ENCODE data around the gene LTB.

Gene LTB

DNA sequence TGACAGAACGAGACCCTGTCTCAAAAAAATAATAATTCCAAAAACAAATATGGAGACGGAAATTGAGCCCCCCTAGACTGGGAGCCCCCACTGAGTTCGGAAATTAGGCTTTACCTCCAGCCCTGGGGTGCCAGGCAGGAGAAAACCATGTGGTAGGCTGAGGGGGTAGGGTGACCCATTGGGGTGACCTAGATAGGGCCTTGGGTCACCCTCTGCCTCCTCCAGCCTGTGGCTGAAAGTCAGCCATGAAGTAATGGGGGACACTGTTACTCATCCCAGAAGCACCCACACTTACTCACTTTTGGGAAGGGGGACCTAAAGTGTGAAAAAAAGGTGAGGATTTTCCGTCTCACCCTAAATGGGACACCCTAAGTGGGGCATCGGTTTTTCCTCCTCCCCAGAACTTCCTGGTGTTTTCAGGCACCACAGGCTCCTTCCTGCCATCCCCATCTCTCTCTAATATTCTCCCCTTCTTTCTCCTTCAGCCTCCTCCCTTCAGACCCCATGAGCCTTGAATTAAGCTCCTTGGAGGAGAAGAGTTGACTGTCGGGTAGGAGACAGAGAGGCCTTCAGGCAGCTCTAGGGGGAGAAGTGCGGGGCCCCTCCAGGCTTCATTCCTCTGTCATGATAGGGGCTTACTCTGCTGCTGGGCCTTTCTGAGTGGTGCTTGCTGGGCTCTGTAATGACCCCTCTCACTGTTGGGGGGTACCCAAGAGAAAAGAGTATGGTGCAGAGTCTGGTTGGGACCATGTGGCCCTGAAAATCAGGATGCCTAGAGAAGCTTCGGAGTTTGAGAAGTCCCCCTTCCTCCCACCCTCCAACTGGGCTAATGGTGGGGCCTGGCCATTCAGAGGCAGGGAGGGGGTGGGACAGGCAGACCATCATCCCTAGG, 2.4 kb downstream of the LTB start:
- TF ChIP-seq ZFX (IDR thresholded peaks at IDR 0.05) (no peak), CTCF (conservative IDR thresholded peaks at IDR 0.05) (no peak)
- no peak overlapping the region for H3K27ac ChIP-seq

DNA sequence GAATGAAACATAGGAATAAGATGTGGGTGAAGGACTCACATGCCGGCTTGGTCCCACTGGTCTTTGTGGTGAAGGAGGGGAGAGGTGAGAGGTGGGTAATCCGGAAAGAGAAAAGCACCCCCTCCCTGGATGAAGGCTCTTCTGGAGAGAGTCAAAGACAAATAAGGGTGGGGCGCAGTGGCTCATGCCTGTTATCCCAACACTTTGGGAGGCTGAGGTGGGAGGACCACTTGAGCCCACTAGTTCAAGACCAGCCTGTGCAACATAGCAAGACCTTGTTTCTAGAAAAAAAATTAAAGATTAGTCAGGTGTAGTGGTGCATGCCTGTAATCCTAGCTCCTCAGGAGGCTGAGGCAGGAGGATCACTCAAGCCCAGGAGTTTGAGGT, 3.1 kb downstream of the LTB start:
- TF ChIP-seq CTCF (conservative IDR thresholded peaks at IDR 0.05) (no peak), ZFX (IDR thresholded peaks at IDR 0.05) (no peak)
- H3K27ac ChIP-seq: no peak overlapping the region

DNA sequence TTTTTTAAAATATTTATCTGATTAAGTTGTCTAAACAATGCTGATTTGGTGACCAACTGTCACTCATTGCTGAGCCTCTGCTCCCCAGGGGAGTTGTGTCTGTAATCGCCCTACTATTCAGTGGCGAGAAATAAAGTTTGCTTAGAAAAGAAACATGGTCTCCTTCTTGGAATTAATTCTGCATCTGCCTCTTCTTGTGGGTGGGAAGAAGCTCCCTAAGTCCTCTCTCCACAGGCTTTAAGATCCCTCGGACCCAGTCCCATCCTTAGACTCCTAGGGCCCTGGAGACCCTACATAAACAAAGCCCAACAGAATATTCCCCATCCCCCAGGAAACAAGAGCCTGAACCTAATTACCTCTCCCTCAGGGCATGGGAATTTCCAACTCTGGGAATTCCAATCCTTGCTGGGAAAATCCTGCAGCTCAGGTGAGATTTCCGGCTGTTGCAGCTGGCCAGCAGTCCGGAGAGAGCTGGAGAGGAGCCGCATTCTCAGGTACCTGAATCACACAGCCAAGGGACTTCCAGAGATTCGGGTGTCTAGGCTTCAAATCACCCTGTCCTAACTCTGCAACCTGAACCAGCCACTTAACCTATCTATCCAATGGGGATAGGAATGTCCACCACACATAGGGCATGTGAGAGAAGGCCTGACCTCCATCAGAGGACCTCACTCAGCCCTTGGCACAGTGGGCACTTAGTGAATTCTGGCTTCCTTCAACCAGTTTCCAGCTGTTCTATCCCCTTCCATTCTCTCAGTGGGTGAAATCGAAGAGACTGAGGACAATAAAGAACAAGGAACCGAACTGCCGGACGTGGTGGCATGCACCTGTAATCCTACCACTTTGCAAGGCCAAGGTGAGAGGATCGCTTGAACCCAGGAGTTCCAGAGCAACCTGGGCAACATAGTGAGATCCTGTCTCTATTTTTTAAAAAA, 3.8 kb downstream of the LTB start:
- no peak for TF ChIP-seq CTCF (conservative IDR thresholded peaks at IDR 0.05)

GRCh38 chr6:31577579-31577966, 4.7 kb downstream of the LTB start:
- no peak overlapping the region for H3K27ac ChIP-seq
- TF ChIP-seq ZFX (IDR thresholded peaks at IDR 0.05): no peak
- no peak for TF ChIP-seq CTCF (conservative IDR thresholded peaks at IDR 0.05)

More for the DNA sequence above, 3.8 kb downstream of the LTB start:
- no peak overlapping the region for H3K27ac ChIP-seq

DNA sequence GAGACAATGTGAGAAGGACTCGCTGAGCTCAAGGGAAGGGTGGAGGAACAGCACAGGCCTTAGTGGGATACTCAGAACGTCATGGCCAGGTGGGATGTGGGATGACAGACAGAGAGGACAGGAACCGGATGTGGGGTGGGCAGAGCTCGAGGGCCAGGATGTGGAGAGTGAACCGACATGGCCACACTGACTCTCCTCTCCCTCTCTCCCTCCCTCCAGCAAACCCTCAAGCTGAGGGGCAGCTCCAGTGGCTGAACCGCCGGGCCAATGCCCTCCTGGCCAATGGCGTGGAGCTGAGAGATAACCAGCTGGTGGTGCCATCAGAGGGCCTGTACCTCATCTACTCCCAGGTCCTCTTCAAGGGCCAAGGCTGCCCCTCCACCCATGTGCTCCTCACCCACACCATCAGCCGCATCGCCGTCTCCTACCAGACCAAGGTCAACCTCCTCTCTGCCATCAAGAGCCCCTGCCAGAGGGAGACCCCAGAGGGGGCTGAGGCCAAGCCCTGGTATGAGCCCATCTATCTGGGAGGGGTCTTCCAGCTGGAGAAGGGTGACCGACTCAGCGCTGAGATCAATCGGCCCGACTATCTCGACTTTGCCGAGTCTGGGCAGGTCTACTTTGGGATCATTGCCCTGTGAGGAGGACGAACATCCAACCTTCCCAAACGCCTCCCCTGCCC, 5.2 kb downstream of the LTB start:
- TF ChIP-seq ZFX (IDR thresholded peaks at IDR 0.05): no peak
- no peak for TF ChIP-seq CTCF (conservative IDR thresholded peaks at IDR 0.05)
- no peak overlapping the region for H3K27ac ChIP-seq

DNA sequence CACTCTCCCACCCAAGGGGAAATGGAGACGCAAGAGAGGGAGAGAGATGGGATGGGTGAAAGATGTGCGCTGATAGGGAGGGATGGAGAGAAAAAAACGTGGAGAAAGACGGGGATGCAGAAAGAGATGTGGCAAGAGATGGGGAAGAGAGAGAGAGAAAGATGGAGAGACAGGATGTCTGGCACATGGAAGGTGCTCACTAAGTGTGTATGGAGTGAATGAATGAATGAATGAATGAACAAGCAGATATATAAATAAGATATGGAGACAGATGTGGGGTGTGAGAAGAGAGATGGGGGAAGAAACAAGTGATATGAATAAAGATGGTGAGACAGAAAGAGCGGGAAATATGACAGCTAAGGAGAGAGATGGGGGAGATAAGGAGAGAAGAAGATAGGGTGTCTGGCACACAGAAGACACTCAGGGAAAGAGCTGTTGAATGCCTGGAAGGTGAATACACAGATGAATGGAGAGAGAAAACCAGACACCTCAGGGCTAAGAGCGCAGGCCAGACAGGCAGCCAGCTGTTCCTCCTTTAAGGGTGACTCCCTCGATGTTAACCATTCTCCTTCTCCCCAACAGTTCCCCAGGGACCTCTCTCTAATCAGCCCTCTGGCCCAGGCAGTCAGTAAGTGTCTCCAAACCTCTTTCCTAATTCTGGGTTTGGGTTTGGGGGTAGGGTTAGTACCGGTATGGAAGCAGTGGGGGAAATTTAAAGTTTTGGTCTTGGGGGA, 6.1 kb downstream of the LTB start:
- H3K27ac ChIP-seq: no peak overlapping the region
- no peak for TF ChIP-seq CTCF (conservative IDR thresholded peaks at IDR 0.05)
- TF ChIP-seq ZFX (IDR thresholded peaks at IDR 0.05): no peak

Measured in C4-2B (cell line).